Heart right ventricle (tissue), 16 donors: ENCODE results near the gene SUGP2. TPM values are rescaled to one million over a fixed set of nuclear protein-coding genes. Genes with fewer than 3 reads are reported as not detected.

Source experiments
- ATAC-seq, 8 donors: fragments of 200-7000 bp; cut with Tn5 transposase; one replicate each; pipeline ENCODE4 v1.9.1; 2020; ENCODE audit warnings: mild to moderate bottlenecking in 8 of 8, moderate library complexity in 8 of 8, moderate number of reproducible peaks in 1 of 8
- DNase-seq, 2 donors: peaks; one replicate each; pipeline ENCODE4 v3.0.0-alpha.2; 2020
- H3K27ac ChIP-seq, 10 donors: fragments of 200-600 bp; sonication (generic) in 2 of 10; one replicate each; pipeline versions ENCODE4 v1.5.0 to v1.8.0; 2020 to 2022; ENCODE audit warnings: mild to moderate bottlenecking in 3 of 10
- H3K27me3 ChIP-seq, 7 donors: fragments of 200-600 bp; one replicate each; pipeline ENCODE4 v1.8.0; 2021 to 2022; ENCODE audit warnings: mild to moderate bottlenecking in 2 of 7
- H3K36me3 ChIP-seq, 9 donors: fragments of 200-600 bp; sonication (generic) in 1 of 9; one replicate each; pipeline versions ENCODE4 v1.5.0 to v1.8.0; 2020 to 2022; ENCODE audit warnings: mild to moderate bottlenecking in 2 of 9
- H3K4me1 ChIP-seq, 9 donors: fragments of 200-600 bp; sonication (generic) in 1 of 9; one replicate each; pipeline versions ENCODE4 v1.5.0 to v1.8.0; 2020 to 2022; ENCODE audit warnings: mild to moderate bottlenecking in 4 of 9
- H3K4me3 ChIP-seq, 10 donors: fragments of 200-600 bp; sonication (generic) in 2 of 10; one replicate each; pipeline versions ENCODE4 v1.5.0 to v1.8.0; 2020 to 2022; ENCODE audit warnings: mild to moderate bottlenecking in 7 of 10, moderate library complexity in 2 of 10
- H3K9me3 ChIP-seq, 11 donors: fragments of 200-600 bp in 10 of 11; sonication (generic) in 2 of 11; one replicate each; pipeline versions ENCODE4 v1.5.0 to v1.8.0; 2013 to 2022; ENCODE audit warnings: mild to moderate bottlenecking in 2 of 11, control low read depth in 1 of 11, moderate library complexity in 1 of 11
- WGBS, 2 donors: extraction: QIAGEN DNeasy Blood & Tissue Kit; methylation state at CpG; one replicate each; pipeline ENCODE4 v1.1.7; 2013; ENCODE audit warnings: inconsistent platforms in 1 of 2; 5-methylcytosine and 5-hydroxymethylcytosine counted together
- intact Hi-C, 10 donors: fragments of 100-400 bp; cut with DNase I; formaldehyde crosslinking; loops; one replicate each; pipeline versions ENCODE4 v1.11.1 to v1.14.2; 2022
- polyA plus RNA-seq, 2 donors: library from polyadenylated mRNA; stranded (reverse); fragments of 200-250 nt; gene quantifications; one replicate each; pipeline ENCODE4 v1.2.3, GENCODE V29; 2013
- total RNA-seq, 10 donors: library from RNA; stranded (reverse); fragmentation: NEBNext Ultra II Directional in 3 of 10; extraction: Animal tissue kit (Norgen Biotek cat#: 25700) in 3 of 10; gene quantifications; one replicate each; pipeline versions ENCODE4 v1.2.1 to v1.2.4, GENCODE V29; 2021 to 2023
- TF ChIP-seq, protein P1 (sequence below), 9 donors: fragments of 200-600 bp; sonication (generic) in 2 of 9; IDR thresholded peaks; one replicate each; pipeline versions ENCODE4 v1.5.0 to v1.8.0; 2021 to 2022; ENCODE audit warnings: antibody characterized with exemption in 9 of 9, mild to moderate bottlenecking in 5 of 9, moderate library complexity in 1 of 9
- donor health status: Arrhythmogenic right ventricular cardiomyopathy.
- donor health status: ischemic (EF 13 %, LVEDD 7.1; RV severe dilation, severe dysfunction).
- donor health status: healthy with polysubstance abuse.
- donor health status: DM: no; HTN: yes; CAD: no.
- donor health status: DM: no; HTN: no; CAD: no.
- donor health status: ischemic (EF 25% LVEDD 6.9; RV normal size, moderate dysfunction).
- donor health status: ischemic (EF 25% LVEDD 5.7; RV mildly dilated, moderate dysfunction).
- donor health status: healthy.
- donor health status: DM: yes; HTN: yes; CAD: no.
- donor health status: Ischemic cardiomyopathy.
- donor health status: ischemic (EF 35%, LVEDD 5.7; RV mildly dilated, moderate dysfunction).
- donor health status: nonischemic (EF 11% LVEDD 7.7; RV severe dilation, severe dysfunction).
- donor health status: DM: yes; HTN: yes; CAD: no.
- donor health status: PGD.
- donor health status: ischemic (EF 29% LVEDD 5.4; RV normal size, mild dysfunction).
- donor health status: nonischemic (EF 23%, LVEDD 6.1; RV moderate dilation, normal function).

SUGP2 gene
- total and polyA plus RNA-seq, 12 donors, result 27.2 to 85.2 (median 63.3) TPM

DNA sequence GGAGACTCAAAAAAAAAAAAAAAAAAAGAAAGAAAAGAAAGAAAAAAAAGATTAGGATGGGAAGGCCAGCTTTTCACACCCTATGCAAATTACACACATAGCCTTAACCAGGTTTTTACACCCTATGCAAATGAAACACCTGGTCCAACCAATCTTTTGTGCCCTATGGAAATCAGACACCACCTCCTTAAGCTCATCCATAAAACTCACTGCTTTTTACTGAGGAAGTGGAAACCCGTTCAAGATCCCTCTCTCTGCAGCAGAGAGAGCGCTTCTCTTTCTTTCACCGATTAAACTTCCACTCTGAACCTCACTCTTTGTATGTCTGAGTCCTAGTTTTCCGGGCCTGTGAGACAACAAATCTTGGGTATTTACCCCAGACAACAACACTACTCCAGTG lies 67.0 kb downstream of the SUGP2 start:
- Histone ChIP-seq H3K27ac (peak overlapping the region in 3 of 10 donors; percentile 47 to 89 (median 62)), H3K4me3 (no peak overlapping the region), H3K36me3 (no peaks in the 10 kb centered on the region), H3K27me3 (peaks cover 0 to 19% (median 15%) of the 10 kb centered on the region in 7 donors), H3K9me3 (peaks cover 0 to 4% (median 0%) of the 10 kb centered on the region in 11 donors), H3K4me1 (peaks cover 0 to 50% (median 9%) of the 10 kb centered on the region in 9 donors)
- intact Hi-C loops, result no loop called here
- WGBS, 2 donors, result 65 to 67% methylated on average over 4 of the region's 4 CpGs
- no peak for DNase-seq
- ATAC-seq, result no peak
- TF ChIP-seq, protein P1, sequence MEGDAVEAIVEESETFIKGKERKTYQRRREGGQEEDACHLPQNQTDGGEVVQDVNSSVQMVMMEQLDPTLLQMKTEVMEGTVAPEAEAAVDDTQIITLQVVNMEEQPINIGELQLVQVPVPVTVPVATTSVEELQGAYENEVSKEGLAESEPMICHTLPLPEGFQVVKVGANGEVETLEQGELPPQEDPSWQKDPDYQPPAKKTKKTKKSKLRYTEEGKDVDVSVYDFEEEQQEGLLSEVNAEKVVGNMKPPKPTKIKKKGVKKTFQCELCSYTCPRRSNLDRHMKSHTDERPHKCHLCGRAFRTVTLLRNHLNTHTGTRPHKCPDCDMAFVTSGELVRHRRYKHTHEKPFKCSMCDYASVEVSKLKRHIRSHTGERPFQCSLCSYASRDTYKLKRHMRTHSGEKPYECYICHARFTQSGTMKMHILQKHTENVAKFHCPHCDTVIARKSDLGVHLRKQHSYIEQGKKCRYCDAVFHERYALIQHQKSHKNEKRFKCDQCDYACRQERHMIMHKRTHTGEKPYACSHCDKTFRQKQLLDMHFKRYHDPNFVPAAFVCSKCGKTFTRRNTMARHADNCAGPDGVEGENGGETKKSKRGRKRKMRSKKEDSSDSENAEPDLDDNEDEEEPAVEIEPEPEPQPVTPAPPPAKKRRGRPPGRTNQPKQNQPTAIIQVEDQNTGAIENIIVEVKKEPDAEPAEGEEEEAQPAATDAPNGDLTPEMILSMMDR (IDR thresholded peaks at IDR 0.05), result no peak

DNA sequence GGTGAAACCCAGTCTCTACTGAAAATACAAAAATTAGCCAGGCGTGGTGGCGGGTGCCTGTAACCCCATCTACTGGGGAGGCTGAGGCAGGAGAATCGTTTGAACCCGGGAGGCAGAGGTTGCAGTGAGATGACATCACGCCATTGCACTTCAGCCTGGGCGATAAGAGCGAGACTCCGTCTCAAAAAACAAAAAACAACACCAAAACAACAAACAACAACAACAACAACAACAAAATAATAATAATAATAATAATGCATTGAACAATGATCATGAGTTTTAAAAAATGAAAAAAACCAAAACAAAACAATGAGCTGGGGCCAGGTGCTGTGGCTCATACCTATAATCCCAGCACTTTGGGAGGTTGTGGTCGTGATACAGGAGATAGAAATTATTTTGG lies 69.2 kb downstream of the SUGP2 start:
- 92 to 96% methylated on average over 9 of the region's 9 CpGs for WGBS, 2 donors
- no peaks in the 10 kb centered on the region for H3K36me3 ChIP-seq
- TF ChIP-seq, protein P1 (IDR thresholded peaks at IDR 0.05), result no peak
- peaks cover 0 to 33% (median 9%) of the 10 kb centered on the region in 9 donors for H3K4me1 ChIP-seq
- peaks cover 0 to 19% (median 16%) of the 10 kb centered on the region in 7 donors for H3K27me3 ChIP-seq
- no peak overlapping the region for H3K4me3 ChIP-seq
- DNase-seq (no peak), ATAC-seq (no peak)
- H3K27ac ChIP-seq, result no peak overlapping the region
- intact Hi-C loops, result no loop called here
- peaks cover 0 to 4% (median 0%) of the 10 kb centered on the region in 11 donors for H3K9me3 ChIP-seq

DNA sequence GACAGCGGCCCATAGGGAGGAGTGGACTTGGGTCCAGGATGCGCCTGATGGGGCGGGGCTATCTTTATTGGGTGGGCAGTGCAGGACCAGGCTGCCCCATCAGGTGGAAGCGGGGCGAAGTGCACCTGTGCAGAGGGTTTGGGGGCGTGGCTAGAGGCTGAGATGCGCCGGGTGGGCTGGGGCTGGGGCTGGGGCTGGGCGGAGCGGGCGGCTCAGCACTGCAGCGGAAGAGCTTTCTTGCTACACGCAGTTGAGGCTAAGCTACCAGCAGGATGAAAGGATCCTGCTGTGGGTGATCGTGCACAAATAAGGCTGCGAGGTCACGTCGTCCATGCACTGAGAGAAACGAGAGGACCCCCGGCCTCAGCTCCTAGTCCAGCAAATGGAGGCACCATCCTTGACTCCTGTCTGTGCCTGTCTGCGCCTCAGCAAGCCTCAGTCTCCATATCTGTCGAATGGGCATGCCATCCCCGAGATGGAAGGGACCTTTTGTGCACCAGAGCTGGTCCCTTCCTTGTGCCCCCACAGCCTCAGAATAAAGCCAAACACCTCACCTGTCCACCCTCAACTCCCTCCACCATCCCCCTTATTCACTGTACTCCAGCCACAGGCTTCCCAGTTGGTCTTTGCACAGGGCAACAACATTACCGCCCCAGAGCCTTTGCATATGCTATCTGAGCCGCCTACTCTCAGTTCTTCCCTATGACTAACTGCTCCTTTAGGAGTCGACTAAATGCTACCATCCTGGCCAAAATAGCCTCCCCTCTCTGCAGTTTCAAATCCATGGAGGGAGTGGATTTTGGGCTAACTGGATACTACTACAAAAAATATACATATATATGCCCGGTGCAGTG lies 71.3 kb downstream of the SUGP2 start:
- TF ChIP-seq, protein P1 (IDR thresholded peaks at IDR 0.05), result no peak

DNA sequence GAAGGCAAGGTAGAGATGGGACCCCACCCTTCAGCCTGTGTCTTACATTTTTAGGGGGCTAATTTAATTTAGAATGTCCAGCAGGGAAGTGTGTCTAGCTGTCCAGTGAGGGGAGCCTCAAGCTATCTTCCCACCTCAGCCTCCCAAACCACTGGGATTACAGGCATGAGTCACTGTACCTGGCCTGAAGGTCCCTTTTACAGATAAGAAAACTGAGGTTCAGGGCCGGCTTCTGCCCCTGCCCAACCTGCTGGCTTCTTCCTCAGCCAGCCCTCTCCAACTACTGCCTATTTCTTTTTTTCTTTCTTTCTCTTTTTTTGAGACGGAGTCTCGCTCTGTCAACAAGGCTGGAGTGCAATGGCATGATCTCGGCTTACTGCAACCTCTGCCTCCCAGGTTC lies 72.9 kb downstream of the SUGP2 start:
- Histone ChIP-seq H3K4me1 (no peaks in the 10 kb centered on the region), H3K9me3 (no peaks in the 10 kb centered on the region), H3K27me3 (peaks cover 0 to 19% (median 16%) of the 10 kb centered on the region in 7 donors), H3K4me3 (no peak overlapping the region), H3K36me3 (no peaks in the 10 kb centered on the region), H3K27ac (no peak overlapping the region)
- ATAC-seq (no peak), DNase-seq (no peak)
- 80 to 87% methylated on average over 4 of the region's 4 CpGs for WGBS, 2 donors
- intact Hi-C loops, result no loop called here
- TF ChIP-seq, protein P1 (IDR thresholded peaks at IDR 0.05), result no peak

More for the DNA sequence above, 71.3 kb downstream of the SUGP2 start:
- ATAC-seq, result no peak
- H3K27ac ChIP-seq, result no peak overlapping the region
- H3K4me1 ChIP-seq, result peaks cover 0 to 12% (median 0%) of the 10 kb centered on the region in 9 donors
- DNase-seq, result no peak
- intact Hi-C loops, result no loop called here
- H3K36me3 ChIP-seq, result no peaks in the 10 kb centered on the region
- no peak overlapping the region for H3K4me3 ChIP-seq
- WGBS, 2 donors, result 22 to 24% methylated on average over 25 to 26 of the region's 26 CpGs
- H3K9me3 ChIP-seq, result no peaks in the 10 kb centered on the region
- H3K27me3 ChIP-seq, result peaks cover 0 to 19% (median 16%) of the 10 kb centered on the region in 7 donors
